Gastroesophageal sphincter (tissue), 4 donors: Measurements from ENCODE around the gene SLU7. TPM values are rescaled to one million over a fixed set of nuclear protein-coding genes. Genes with fewer than 3 reads are reported as not detected.

Experiments
- ATAC-seq: fragments of 150-250 bp; one replicate; pipeline ENCODE4 v1.9.1; 2016; ENCODE audit warnings: mild to moderate bottlenecking, moderate library complexity
- H3K27ac ChIP-seq, 4 donors: fragments of 200-600 bp; sonication (generic) in 3 of 4; 1 replicate in 3 of 4; 2 replicates in 1 of 4; pipeline ENCODE4 v1.5.1; 2016 to 2019
- H3K27me3 ChIP-seq: fragments of 200-600 bp; sonication (generic); one replicate; pipeline ENCODE4 v1.5.1; 2019
- H3K36me3 ChIP-seq, 2 donors: fragments of 200-600 bp; sonication (generic); one replicate each; pipeline ENCODE4 v1.5.1; 2019; ENCODE audit warnings: control low read depth in 1 of 2
- H3K4me1 ChIP-seq, 3 donors: fragments of 200-600 bp; sonication (generic); 1 replicate in 2 of 3; 2 replicates in 1 of 3; pipeline ENCODE4 v1.5.1; 2016 to 2019; ENCODE audit warnings: control low read depth in 2 of 3
- H3K4me3 ChIP-seq, 2 donors: fragments of 200-600 bp; sonication (generic); one replicate each; pipeline ENCODE4 v1.5.1; 2019; ENCODE audit warnings: mild to moderate bottlenecking in 1 of 2, moderate library complexity in 1 of 2
- H3K9me3 ChIP-seq, 3 donors: fragments of 200-600 bp; sonication (generic); one replicate each; pipeline ENCODE4 v1.5.1; 2017 to 2019; ENCODE audit warnings: control low read depth in 2 of 3
- CTCF ChIP-seq, 4 experiments: fragments of 200-600 bp in 2 of 4; fragments of 450-650 bp in 2 of 4; sonication (generic) in 1 of 4; IDR thresholded peaks; one replicate each; pipeline ENCODE4 v1.5.1; 2017 to 2019; ENCODE audit warnings: antibody characterized with exemption in 4 of 4, mild to moderate bottlenecking in 2 of 4, moderate library complexity in 2 of 4
- EP300 ChIP-seq: sonication (generic); formaldehyde crosslinking; IDR thresholded peaks from one replicate; pipeline ENCODE4 v1.6.1; 2017; ENCODE audit warnings: antibody characterized with exemption, mild to moderate bottlenecking
- POLR2A ChIP-seq, 2 donors: fragments of 450-650 bp; IDR thresholded peaks; one replicate each; pipeline ENCODE4 v1.6.1; 2017; ENCODE audit warnings: antibody characterized with exemption in 2 of 2, mild to moderate bottlenecking in 2 of 2, moderate library complexity in 1 of 2
- POLR2AphosphoS5 ChIP-seq: sonication (generic); formaldehyde crosslinking; IDR thresholded peaks from one replicate; pipeline ENCODE4 v1.6.1; 2017; ENCODE audit warnings: antibody characterized with exemption
- WGBS, 2 donors: methylation state at CpG; one replicate each; pipeline ENCODE4 v1.1.5; 2018; ENCODE audit warnings: low coverage in 1 of 2; 5-methylcytosine and 5-hydroxymethylcytosine counted together
- total RNA-seq, 4 donors: library from RNA; depleted of rRNA; stranded (reverse); fragments of >200 nt; gene quantifications; one replicate each; pipeline ENCODE4 v1.1.0, GENCODE V29; 2016

Gene SLU7
- total RNA-seq, 4 donors from 2014 or later: 52.6 to 133 (median 88.3) TPM

- H3K4me3 ChIP-seq: no peak overlapping the region
- H3K36me3 ChIP-seq: no peaks in the 10 kb centered on the region
- ATAC-seq: no peak
- H3K27me3 ChIP-seq: peaks cover 16% of the 10 kb centered on the region
- no peak for TF ChIP-seq POLR2AphosphoS5
- TF ChIP-seq EP300: no peak
- no peak for TF ChIP-seq POLR2A (IDR thresholded peaks at IDR 0.05)
- no peaks in the 10 kb centered on the region for H3K9me3 ChIP-seq
- WGBS, 2 donors: 80 to 100% methylated on average over 1 to 6 of the region's 6 CpGs
- H3K4me1 ChIP-seq: no peaks in the 10 kb centered on the region
- H3K27ac ChIP-seq: no peak overlapping the region
These were observed 42.5 kb upstream of the SLU7 start for GRCh38 chr5:160461378-160461777.

GRCh38 chr5:160460377-160461049 is 41.6 kb upstream of the SLU7 start:
- no peak for ATAC-seq
- no peak for TF ChIP-seq POLR2AphosphoS5
- no peak for TF ChIP-seq EP300
- no peak for TF ChIP-seq CTCF (IDR thresholded peaks at IDR 0.05)
- no peak for TF ChIP-seq POLR2A (IDR thresholded peaks at IDR 0.05)
- no peak overlapping the region for H3K27ac ChIP-seq

GRCh38 chr5:160458806-160459800 is 40.2 kb upstream of the SLU7 start:
- Histone ChIP-seq H3K27ac (no peak overlapping the region), H3K9me3 (no peaks in the 10 kb centered on the region), H3K27me3 (peaks cover 28% of the 10 kb centered on the region), H3K4me3 (no peak overlapping the region), H3K36me3 (no peaks in the 10 kb centered on the region), H3K4me1 (no peaks in the 10 kb centered on the region)
- TF ChIP-seq POLR2AphosphoS5 (no peak), POLR2A (IDR thresholded peaks at IDR 0.05) (no peak), EP300 (no peak), CTCF (IDR thresholded peaks at IDR 0.05) (no peak)
- no peak for ATAC-seq
- WGBS, 2 donors: 76 to 87% methylated on average over 7 to 8 of the region's 8 CpGs

More at GRCh38 chr5:160460377-160461049, 41.6 kb upstream of the SLU7 start:
- no peak overlapping the region for H3K4me3 ChIP-seq
- H3K36me3 ChIP-seq: no peaks in the 10 kb centered on the region
- peaks cover 25% of the 10 kb centered on the region for H3K27me3 ChIP-seq
- H3K4me1 ChIP-seq: no peaks in the 10 kb centered on the region
- WGBS, 2 donors: 82 to 93% methylated on average over 4 of the region's 4 CpGs
- no peaks in the 10 kb centered on the region for H3K9me3 ChIP-seq

GRCh38 chr5:160457252-160457651 is 38.4 kb upstream of the SLU7 start:
- ATAC-seq: no peak
- Histone ChIP-seq H3K27ac (no peak overlapping the region), H3K4me1 (no peaks in the 10 kb centered on the region), H3K27me3 (peaks cover 32% of the 10 kb centered on the region), H3K9me3 (no peaks in the 10 kb centered on the region), H3K36me3 (no peaks in the 10 kb centered on the region), H3K4me3 (no peak overlapping the region)
- WGBS, 2 donors: 86 to 94% methylated on average over 4 to 5 of the region's 5 CpGs
- no peak for TF ChIP-seq EP300
- no peak for TF ChIP-seq POLR2A (IDR thresholded peaks at IDR 0.05)
- TF ChIP-seq POLR2AphosphoS5: no peak
- TF ChIP-seq CTCF (IDR thresholded peaks at IDR 0.05): no peak

- TF ChIP-seq CTCF (IDR thresholded peaks at IDR 0.05) (no peak), POLR2A (IDR thresholded peaks at IDR 0.05) (no peak), EP300 (no peak)
- Histone ChIP-seq H3K27me3 (peaks cover 32% of the 10 kb centered on the region), H3K4me3 (no peak overlapping the region), H3K27ac (no peak overlapping the region), H3K4me1 (no peaks in the 10 kb centered on the region), H3K9me3 (no peaks in the 10 kb centered on the region), H3K36me3 (no peaks in the 10 kb centered on the region)
- no peak for ATAC-seq
- WGBS, 2 donors: 67% methylated on average over 4 of the region's 9 CpGs; no CpG with 5 or more reads in 1 of the 2 donors
These were observed 37.7 kb upstream of the SLU7 start for GRCh38 chr5:160456480-160457177.
